Limb (tissue), 2 donors: Measurements from ENCODE around the gene PCA3.
"Not testable (repeated sequence)": the region's sequence is repeated elsewhere in the genome, so short reads cannot be mapped to it uniquely, and the experiment has no call there.

Experiments
- DNase-seq, 2 donors: peaks; one replicate each; pipeline ENCODE4 v3.0.0-alpha.2; 2016; ENCODE audit errors: extremely low spot score in 2 of 2

The PCA3 gene

DNA sequence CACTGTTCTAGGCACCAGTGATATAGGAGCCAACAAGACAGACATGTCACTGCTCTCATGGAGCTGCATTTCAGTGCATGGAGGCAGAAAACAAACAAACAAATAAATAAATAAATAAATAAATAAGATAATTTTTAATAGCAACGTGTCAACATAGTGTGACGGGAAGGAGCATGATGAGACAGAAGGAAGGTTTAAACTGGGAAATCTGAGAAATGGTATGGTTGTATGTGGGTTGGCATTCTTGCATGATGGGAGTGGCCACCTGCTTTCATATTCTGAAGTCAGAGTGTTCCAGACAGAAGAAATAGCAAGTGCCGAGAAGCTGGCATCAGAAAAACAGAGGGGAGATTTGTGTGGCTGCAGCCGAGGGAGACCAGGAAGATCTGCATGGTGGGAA, at the start of gene PCA3:
Gene PCA3, plus strand, starts transcription at position 301 of the 400 bp plus-strand sequence.
- DNase-seq, result no peak

- DNase-seq, result no peak
Measured at GRCh38 chr9:76716085-76716672, 48.1 kb upstream of the PCA3 start.

DNA sequence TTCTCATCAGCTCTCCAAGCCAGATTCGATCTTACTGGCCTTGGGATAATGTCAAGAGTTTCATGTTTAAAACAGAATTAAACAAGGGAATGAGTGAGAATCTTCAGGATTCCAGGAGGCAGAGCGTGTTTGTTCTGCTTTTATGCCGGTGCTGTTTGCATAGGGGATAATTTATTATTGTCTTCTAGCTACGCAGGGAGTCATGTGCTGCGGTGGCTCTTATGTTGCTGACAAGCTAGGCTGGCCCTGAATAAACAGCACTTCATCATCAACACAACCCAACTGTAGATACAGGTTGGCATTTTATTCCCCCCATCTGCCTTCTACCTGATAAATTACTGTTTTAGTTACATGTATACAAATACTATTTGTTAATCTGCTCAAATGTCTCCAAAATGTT, 47.1 kb upstream of the PCA3 start:
- no peak for DNase-seq

- DNase-seq, result no peak
Measured at GRCh38 chr9:76717613-76718012, 46.6 kb upstream of the PCA3 start.

DNA sequence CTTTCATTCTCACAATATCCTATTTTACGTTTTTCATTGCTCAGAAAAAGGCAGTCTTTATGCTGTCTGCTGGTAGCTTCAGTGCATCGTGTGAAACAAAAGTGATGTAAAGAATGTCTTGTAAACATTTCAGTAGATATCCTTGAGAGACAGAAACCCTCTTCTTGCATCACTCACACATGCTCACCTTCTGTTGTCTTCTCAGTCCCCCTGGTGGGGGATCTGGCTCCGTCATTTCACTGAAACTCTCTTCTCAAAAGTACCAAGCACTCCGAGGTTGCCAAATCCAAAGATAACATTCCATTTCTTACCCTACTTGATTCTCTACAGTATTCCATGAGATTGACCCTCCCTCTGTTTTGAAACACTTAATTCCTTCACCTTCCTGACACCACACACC, 46.1 kb upstream of the PCA3 start:
- no peak for DNase-seq

DNA sequence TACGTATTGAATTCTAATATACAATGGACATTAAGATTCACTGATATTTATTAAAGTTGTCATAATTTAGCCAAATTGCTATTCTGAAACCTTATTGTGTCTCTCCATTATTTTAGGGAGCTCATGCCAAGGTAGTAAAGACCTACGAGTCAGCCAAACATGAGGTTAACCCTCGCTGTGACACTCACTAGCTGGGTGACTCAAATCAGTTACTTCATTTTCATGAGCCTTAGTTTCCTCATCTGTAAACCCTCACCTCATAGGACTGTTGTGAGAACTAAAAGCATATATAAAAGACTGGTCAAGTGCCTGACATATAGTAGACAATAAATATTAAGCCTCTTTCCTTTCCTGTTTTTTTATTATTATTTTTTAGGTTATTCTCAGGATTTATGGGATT, 44.0 kb upstream of the PCA3 start:
- no peak for DNase-seq

GRCh38 chr9:76725011-76725546, 39.2 kb upstream of the PCA3 start:
- DNase-seq, result no peak

DNA sequence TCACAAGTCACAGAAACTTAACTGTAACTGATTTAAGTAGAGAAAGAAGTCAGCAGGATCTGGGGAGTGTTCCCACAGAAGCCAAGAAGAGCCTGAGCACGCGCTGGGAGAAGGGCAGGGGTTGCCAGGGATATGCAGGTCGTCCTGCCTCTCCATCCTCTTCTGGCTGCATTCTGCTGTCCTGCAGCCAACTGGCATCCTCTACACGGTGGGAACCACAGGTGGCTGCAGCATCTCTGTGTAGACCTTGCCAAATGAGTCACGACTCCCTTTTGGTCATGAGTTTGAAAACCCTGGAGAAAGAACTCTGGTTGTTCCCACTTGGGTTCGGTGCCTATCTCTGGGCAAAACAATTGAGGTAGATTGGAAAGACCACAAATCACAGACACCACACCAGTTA, 38.4 kb upstream of the PCA3 start:
- DNase-seq, result no peak

DNA sequence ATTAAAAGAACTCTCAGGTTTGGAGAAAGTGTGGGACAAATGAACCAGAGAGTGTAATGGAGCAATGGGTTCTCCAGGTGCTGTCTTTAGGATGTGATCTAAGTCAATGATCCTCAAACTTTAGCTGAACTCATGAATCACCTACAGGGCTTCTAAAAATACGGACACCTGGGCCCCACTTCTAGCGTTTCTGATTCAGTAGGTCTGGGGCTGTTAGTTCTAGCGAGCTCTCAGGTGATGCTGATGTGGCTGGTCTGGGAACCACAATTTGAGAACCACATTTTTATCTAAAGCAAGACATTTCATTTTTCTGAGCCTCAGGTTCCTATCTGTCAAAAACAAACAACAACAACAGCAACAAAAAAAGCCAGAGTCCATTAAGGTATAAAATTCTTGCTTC, 35.1 kb upstream of the PCA3 start:
- no peak for DNase-seq

- DNase-seq, result no peak
Measured at GRCh38 chr9:76729980-76730737, 34.1 kb upstream of the PCA3 start.

GRCh38 chr9:76730801-76731200, 33.4 kb upstream of the PCA3 start:
- DNase-seq, result no peak

GRCh38 chr9:76732341-76732958, 31.8 kb upstream of the PCA3 start:
- DNase-seq, result no peak

GRCh38 chr9:76733096-76733495, 31.1 kb upstream of the PCA3 start:
- no peak for DNase-seq

- DNase-seq, result no peak
Measured at GRCh38 chr9:76734716-76735115, 29.5 kb upstream of the PCA3 start.

DNA sequence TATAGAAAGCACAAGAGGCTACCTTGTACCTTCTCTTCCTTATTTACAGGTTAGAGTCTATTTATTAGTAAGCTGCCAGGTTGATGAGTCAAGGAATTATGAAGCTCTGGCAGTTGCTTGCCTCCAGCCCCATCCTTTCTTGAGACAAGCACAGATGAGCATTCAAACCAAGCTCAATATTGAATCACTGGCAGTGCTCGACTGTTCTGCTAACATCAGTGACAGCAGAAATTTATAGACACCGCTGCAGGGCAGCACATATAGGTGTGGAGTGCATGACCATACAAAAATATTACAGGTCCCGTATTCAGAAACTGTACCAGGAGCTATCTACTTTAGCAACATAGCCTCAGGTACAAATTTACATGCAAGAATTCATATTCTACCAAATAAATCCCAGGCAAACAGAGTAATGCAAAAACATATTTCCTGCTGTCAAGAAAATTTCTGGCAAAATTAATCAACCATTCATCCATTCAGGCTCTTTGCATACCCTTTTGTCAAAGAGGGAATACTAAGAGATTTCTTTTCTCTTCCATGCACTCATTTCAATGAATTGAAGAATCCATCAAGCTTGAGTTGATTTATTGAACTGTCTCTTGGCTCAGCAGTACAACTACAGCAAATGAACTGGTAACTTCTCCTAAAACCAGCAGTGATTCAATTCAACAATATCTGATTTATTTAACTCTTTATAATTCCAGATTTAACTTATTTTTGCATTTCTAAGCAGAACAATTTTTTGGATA, 26.9 kb upstream of the PCA3 start:
- DNase-seq, result no peak

DNA sequence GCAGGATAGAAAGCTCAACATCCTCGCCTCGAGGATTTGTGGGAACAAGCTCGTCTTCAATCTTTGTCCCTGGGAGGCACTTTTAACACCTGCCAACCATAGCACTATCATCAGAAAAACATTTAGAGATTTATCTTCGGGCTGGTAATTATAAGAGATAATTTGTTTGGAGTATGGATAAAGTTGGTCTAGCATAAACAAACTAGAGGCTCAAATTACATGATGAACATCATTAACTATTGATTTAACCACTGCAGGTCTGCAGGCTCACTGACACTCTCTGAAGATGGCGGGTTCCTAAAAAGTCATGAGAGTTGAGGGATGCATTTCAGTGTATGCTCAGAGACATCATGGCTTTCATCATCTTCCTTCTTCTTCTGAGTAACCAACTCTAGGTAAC, 25.8 kb upstream of the PCA3 start:
- DNase-seq, result no peak

GRCh38 chr9:76741524-76741923, 22.7 kb upstream of the PCA3 start:
- no peak for DNase-seq

DNA sequence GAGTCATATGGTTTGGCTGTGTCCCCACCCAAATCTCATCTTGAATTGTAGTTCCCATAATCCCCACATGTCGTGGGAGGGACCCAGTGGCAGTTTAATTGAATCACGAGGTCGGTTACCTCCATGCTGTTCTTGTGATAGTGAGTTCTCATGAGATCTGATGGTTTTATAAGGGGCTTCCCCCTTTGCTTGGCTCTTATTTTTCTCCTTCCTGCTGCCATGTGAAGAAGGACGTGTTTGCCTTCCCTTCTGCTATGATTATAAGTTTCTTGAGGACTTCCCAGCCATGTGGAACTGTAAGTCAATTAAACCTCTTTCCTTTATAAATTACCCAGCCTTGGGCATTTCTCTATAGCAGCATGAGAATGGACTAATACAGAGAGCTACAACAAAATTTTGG, 21.3 kb upstream of the PCA3 start:
- not testable (repeated sequence) for DNase-seq

DNA sequence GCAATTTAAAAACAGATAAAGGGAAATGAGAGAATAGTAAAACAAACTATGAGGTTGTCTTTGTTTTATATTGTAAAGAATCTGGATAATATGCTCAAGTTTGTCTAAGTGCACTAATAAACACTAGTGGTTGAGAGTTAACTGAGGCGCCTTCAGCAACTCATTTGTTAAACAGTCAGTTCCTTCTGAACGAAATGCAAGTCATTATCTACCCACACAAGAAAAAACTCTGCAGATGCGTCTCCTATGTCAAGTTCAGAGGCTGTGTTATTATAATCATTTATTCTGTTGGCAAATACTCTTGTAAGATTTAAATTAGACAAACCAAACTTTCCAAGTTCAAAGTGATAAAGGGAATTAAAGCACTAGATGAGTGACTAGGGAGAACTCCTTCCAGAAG, 20.3 kb upstream of the PCA3 start:
- no peak for DNase-seq

- no peak for DNase-seq
Measured at GRCh38 chr9:76744336-76744735, 19.9 kb upstream of the PCA3 start.

- peak in 1 of 2 donors; percentile 57 for DNase-seq
Measured at GRCh38 chr9:76751001-76751400, 13.2 kb upstream of the PCA3 start.

DNA sequence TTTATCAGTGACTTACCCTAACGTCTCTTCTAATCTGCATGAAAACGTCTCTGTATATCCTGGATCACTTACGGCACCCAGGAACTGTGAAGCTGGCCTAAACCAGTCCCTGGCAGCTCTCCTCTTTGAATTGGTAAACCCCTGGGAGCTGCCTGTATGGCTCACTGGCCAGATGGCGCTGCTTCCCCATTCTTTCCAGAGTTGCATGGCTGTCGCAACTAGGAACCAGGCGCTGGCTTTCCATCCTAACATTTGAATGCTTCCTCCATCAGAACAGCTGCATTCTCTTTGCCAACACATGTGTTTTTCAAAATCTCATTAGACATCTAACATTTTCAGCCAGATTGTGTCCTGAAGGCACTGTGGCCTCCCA, 8.0 kb upstream of the PCA3 start:
- DNase-seq, result peak; percentile 8 to 35
